Smooth muscle cell (in vitro differentiated cells): ENCODE measurements around the gene IKZF2. TPM values are rescaled to one million over a fixed set of nuclear protein-coding genes. Genes with fewer than 3 reads are reported as not detected.
"Not testable (repeated sequence)": the region's sequence is repeated elsewhere in the genome, so short reads cannot be mapped to it uniquely, and the experiment has no call there.

Experiments
- DNase-seq: peaks from one replicate; lab custom pipeline; 2025; ENCODE audit not compliant: unreplicated experiment; lab: John Stamatoyannopoulos, UW
- H2AFZ ChIP-seq: fragments of 200-600 bp; sonication (generic); 2 replicates; pipeline ENCODE4 v1.6.0; 2016; ENCODE audit warnings: antibody characterized with exemption, low read depth, mild to moderate bottlenecking
- H3F3A ChIP-seq: fragments of 200-600 bp; sonication (generic); 2 replicates; pipeline ENCODE4 v1.6.0; 2017; ENCODE audit warnings: antibody characterized with exemption, low read depth
- H3K27ac ChIP-seq: fragments of 200-600 bp; sonication (generic); 2 replicates; pipeline ENCODE4 v1.5.1; 2016; ENCODE audit warnings: low read depth, mild to moderate bottlenecking
- H3K27me3 ChIP-seq: fragments of 200-600 bp; sonication (generic); 2 replicates; pipeline ENCODE4 v1.6.1; 2016; ENCODE audit warnings: low read depth, mild to moderate bottlenecking
- H3K36me3 ChIP-seq: fragments of 200-600 bp; sonication (generic); 2 replicates; pipeline ENCODE4 v1.5.1; 2016; ENCODE audit warnings: low read depth
- H3K4me1 ChIP-seq: fragments of 200-600 bp; sonication (generic); 2 replicates; pipeline ENCODE4 v1.5.1; 2016; ENCODE audit warnings: low read depth
- H3K4me2 ChIP-seq: fragments of 200-600 bp; sonication (generic); 2 replicates; pipeline ENCODE4 v1.6.0; 2016; ENCODE audit warnings: mild to moderate bottlenecking
- H3K4me3 ChIP-seq: fragments of 200-600 bp; sonication (generic); 2 replicates; pipeline ENCODE4 v1.5.1; 2016; ENCODE audit warnings: mild to moderate bottlenecking
- H3K79me2 ChIP-seq: fragments of 200-600 bp; sonication (generic); 2 replicates; pipeline ENCODE4 v1.6.0; 2016; ENCODE audit warnings: low read depth, mild to moderate bottlenecking
- H3K9ac ChIP-seq: fragments of 200-600 bp; sonication (generic); 2 replicates; pipeline ENCODE4 v1.6.0; 2016; ENCODE audit warnings: low read depth
- H3K9me3 ChIP-seq: fragments of 200-600 bp; sonication (generic); replicated peaks from 2 replicates; pipeline ENCODE4 v1.5.1; 2016; ENCODE audit warnings: low read depth
- H4K20me1 ChIP-seq: fragments of 200-600 bp; sonication (generic); 2 replicates; pipeline ENCODE4 v1.6.0; 2016; ENCODE audit warnings: low read depth
- CTCF ChIP-seq: fragments of 200-600 bp; sonication (generic); IDR thresholded peaks from 2 replicates; pipeline ENCODE4 v1.5.1; 2017; ENCODE audit warnings: borderline replicate concordance, mild to moderate bottlenecking, antibody characterized with exemption; ENCODE audit not compliant: insufficient read depth, poor library complexity, severe bottlenecking
- WGBS: methylation state at CpG from one replicate; pipeline ENCODE4 v1.1.7; 2016; ENCODE audit warnings: low lambda C conversion rate; 5-methylcytosine and 5-hydroxymethylcytosine counted together
- polyA plus RNA-seq: library from polyadenylated mRNA; unstranded; fragments of >200 nt; fragmentation: Nextera tagmentation; extraction: Ambion mirVana; gene quantifications from 2 replicates; pipeline ENCODE4 v1.2.1, GENCODE V29; 2016
- total RNA-seq: library from RNA; depleted of rRNA; stranded (reverse); fragments of >200 nt; gene quantifications from 2 replicates; pipeline ENCODE4 v1.2.3, GENCODE V29; 2014

Gene IKZF2
- total and polyA plus RNA-seq, 2 experiments from 2014 or later: 0.69 to 16.5 TPM

GRCh38 chr2:213021971-213022899 lies 129.2 kb downstream of the IKZF2 start:
- no peaks in the 10 kb centered on the region for H4K20me1 ChIP-seq
- DNase-seq: no peak
- no peaks in the 10 kb centered on the region for H3F3A ChIP-seq
- no peak overlapping the region for H3K4me2 ChIP-seq
- H2AFZ ChIP-seq: no peak overlapping the region
- H3K79me2 ChIP-seq: no peaks in the 10 kb centered on the region
- peak overlapping the region; percentile 79 for H3K27ac ChIP-seq
- no peaks in the 10 kb centered on the region for H3K27me3 ChIP-seq
- no peaks in the 10 kb centered on the region for H3K9me3 ChIP-seq
- peak overlapping the region; percentile 48 for H3K9ac ChIP-seq
- WGBS: 74% methylated on average over 5 of the region's 5 CpGs
- H3K36me3 ChIP-seq: no peaks in the 10 kb centered on the region
- no peak for TF ChIP-seq CTCF
- no peak overlapping the region for H3K4me3 ChIP-seq
- no peaks in the 10 kb centered on the region for H3K4me1 ChIP-seq

GRCh38 chr2:213020913-213021312 lies 130.5 kb downstream of the IKZF2 start:
- not testable (repeated sequence) for H3K4me1 ChIP-seq, H3K27me3 ChIP-seq, H3F3A ChIP-seq, H2AFZ ChIP-seq, H3K4me3 ChIP-seq, DNase-seq, H3K36me3 ChIP-seq, H3K27ac ChIP-seq, H3K79me2 ChIP-seq, H3K9me3 ChIP-seq, H4K20me1 ChIP-seq, H3K9ac ChIP-seq, H3K4me2 ChIP-seq
- 98% methylated on average over 6 of the region's 6 CpGs for WGBS

GRCh38 chr2:213020268-213020667 lies 131.1 kb downstream of the IKZF2 start:
- Histone ChIP-seq H3K9me3 (no peaks in the 10 kb centered on the region), H4K20me1 (no peaks in the 10 kb centered on the region), H3K9ac (no peak overlapping the region), H3K27me3 (no peaks in the 10 kb centered on the region), H3K4me1 (no peaks in the 10 kb centered on the region), H3K36me3 (no peaks in the 10 kb centered on the region), H3F3A (no peaks in the 10 kb centered on the region), H2AFZ (no peak overlapping the region), H3K27ac (no peak overlapping the region), H3K4me2 (no peak overlapping the region), H3K79me2 (no peaks in the 10 kb centered on the region), H3K4me3 (no peak overlapping the region)
- no peak for DNase-seq
- TF ChIP-seq CTCF: no peak
- 90% methylated on average over 3 of the region's 3 CpGs for WGBS

- no peaks in the 10 kb centered on the region for H3K4me1 ChIP-seq
- H3K4me3 ChIP-seq: no peak overlapping the region
- WGBS: 90% methylated on average over 2 of the region's 2 CpGs
- H3K79me2 ChIP-seq: no peaks in the 10 kb centered on the region
- no peaks in the 10 kb centered on the region for H3K36me3 ChIP-seq
- no peaks in the 10 kb centered on the region for H3K9me3 ChIP-seq
- no peak overlapping the region for H3K9ac ChIP-seq
- TF ChIP-seq CTCF: no peak
- no peaks in the 10 kb centered on the region for H3F3A ChIP-seq
- H3K27me3 ChIP-seq: no peaks in the 10 kb centered on the region
- no peaks in the 10 kb centered on the region for H4K20me1 ChIP-seq
- DNase-seq: no peak
- no peak overlapping the region for H3K4me2 ChIP-seq
- H2AFZ ChIP-seq: no peak overlapping the region
- H3K27ac ChIP-seq: no peak overlapping the region
Measured at GRCh38 chr2:213019368-213019767, 132.0 kb downstream of the IKZF2 start.
